ENCODE data around the gene HNRNPU.

GRCh38 chr1:244862354-244862698 is 2.0 kb downstream of the HNRNPU start:
- TF ChIP-seq BACH2 (CRISPR knock-in tag; IDR thresholded peaks at IDR 0.05; ENCODE audit: borderline replicate concordance) (no peak), ZFP30 (CRISPR knock-in tag; IDR thresholded peaks at IDR 0.05) (no peak), GLIS3 (CRISPR knock-in tag; IDR thresholded peaks at IDR 0.05) (no peak), POU6F1 (CRISPR knock-in tag; IDR thresholded peaks at IDR 0.05; ENCODE audit: borderline replicate concordance, low read depth) (no peak)

All from SK-N-SH treated with all-trans-retinoic acid at 6 μM for 48 hours (cell line).